Esophagus squamous epithelium (tissue), 4 donors: Measurements from ENCODE around the gene MLKL.
A peak's percentile ranks its signal among the peaks of the same experiment; 100 is the strongest.

Experiments used
- POLR2A ChIP-seq, 4 donors: fragments of 450-650 bp; IDR thresholded peaks; one replicate each; pipeline ENCODE4 v1.6.1; 2017; ENCODE audit warnings: antibody characterized with exemption in 4 of 4, mild to moderate bottlenecking in 4 of 4, moderate library complexity in 3 of 4
- TF ChIP-seq, protein P1 (sequence below), 6 experiments: fragments of 450-650 bp in 4 of 6; fragments of 200-600 bp in 2 of 6; sonication (generic) in 2 of 6; IDR thresholded peaks; one replicate each; pipeline ENCODE4 v1.5.1; 2016 to 2019; ENCODE audit warnings: antibody characterized with exemption in 6 of 6, mild to moderate bottlenecking in 4 of 6, moderate library complexity in 4 of 6

DNA sequence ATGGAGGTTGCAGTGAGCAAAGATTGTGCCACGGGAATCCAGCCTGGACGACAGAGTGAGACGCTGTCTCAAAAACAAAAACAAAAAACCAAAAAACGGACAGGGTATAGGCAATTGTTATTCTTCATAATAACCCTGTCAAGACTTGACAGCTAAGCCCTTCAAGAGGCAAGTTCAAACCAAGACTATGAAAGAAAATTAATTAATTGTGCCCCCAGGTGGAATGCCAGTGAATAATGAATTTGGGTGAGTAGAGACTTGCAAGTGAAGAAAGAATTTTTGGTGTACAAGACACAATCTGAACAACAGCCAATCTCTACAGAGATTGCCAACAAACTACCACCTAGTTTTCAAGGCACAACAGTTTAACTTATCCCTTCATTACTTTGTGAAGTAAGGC, 40.3 kb downstream of the MLKL start:
- TF ChIP-seq, protein P1, sequence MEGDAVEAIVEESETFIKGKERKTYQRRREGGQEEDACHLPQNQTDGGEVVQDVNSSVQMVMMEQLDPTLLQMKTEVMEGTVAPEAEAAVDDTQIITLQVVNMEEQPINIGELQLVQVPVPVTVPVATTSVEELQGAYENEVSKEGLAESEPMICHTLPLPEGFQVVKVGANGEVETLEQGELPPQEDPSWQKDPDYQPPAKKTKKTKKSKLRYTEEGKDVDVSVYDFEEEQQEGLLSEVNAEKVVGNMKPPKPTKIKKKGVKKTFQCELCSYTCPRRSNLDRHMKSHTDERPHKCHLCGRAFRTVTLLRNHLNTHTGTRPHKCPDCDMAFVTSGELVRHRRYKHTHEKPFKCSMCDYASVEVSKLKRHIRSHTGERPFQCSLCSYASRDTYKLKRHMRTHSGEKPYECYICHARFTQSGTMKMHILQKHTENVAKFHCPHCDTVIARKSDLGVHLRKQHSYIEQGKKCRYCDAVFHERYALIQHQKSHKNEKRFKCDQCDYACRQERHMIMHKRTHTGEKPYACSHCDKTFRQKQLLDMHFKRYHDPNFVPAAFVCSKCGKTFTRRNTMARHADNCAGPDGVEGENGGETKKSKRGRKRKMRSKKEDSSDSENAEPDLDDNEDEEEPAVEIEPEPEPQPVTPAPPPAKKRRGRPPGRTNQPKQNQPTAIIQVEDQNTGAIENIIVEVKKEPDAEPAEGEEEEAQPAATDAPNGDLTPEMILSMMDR (IDR thresholded peaks at IDR 0.05): peak in 1 of 6 experiments; percentile 16
- TF ChIP-seq POLR2A (IDR thresholded peaks at IDR 0.05): no peak
